ENCODE results near the gene UBE2G1. TPM values are rescaled to one million over a fixed set of nuclear protein-coding genes. Genes with fewer than 3 reads are reported as not detected.
A peak's percentile ranks its signal among the peaks of the same experiment; 100 is the strongest.

Gene UBE2G1
- total RNA-seq, 1 experiment from 2014 or later = 65.1 TPM

DNA sequence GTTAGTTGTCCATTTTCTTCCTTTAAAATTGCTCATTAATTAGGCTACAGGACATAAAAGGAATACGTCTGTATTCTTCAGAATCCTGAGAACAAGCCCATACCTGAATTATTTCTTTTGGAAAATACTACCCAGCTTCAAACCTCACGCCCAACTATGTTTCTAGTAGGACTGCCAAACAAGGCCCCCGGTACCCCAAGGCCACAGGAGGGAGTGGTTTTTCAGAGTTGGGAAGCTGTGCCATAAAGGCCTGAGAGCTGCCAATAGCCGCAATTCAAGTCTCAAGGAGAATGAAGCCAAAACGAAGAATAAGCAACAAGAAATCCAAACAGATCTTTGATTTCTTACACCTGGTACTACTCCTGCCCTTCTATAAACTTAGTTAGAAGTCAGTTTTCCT is 48.3 kb downstream of the UBE2G1 start:
- Mint-ChIP-seq H3K4me1 (ENCODE audit: insufficient read depth, unreplicated experiment) (peaks cover 31% of the 10 kb centered on the region), H3K27me3 (ENCODE audit: insufficient read depth, unreplicated experiment) (no peaks in the 10 kb centered on the region), H3K27ac (ENCODE audit: low read depth, unreplicated experiment) (peak overlapping the region; percentile 42), H3K36me3 (ENCODE audit: insufficient read depth, unreplicated experiment) (no peaks in the 10 kb centered on the region), H3K4me3 (ENCODE audit: unreplicated experiment) (no peak overlapping the region), H3K9me3 (ENCODE audit: unreplicated experiment) (no peaks in the 10 kb centered on the region)
- TF ChIP-seq, protein P1, sequence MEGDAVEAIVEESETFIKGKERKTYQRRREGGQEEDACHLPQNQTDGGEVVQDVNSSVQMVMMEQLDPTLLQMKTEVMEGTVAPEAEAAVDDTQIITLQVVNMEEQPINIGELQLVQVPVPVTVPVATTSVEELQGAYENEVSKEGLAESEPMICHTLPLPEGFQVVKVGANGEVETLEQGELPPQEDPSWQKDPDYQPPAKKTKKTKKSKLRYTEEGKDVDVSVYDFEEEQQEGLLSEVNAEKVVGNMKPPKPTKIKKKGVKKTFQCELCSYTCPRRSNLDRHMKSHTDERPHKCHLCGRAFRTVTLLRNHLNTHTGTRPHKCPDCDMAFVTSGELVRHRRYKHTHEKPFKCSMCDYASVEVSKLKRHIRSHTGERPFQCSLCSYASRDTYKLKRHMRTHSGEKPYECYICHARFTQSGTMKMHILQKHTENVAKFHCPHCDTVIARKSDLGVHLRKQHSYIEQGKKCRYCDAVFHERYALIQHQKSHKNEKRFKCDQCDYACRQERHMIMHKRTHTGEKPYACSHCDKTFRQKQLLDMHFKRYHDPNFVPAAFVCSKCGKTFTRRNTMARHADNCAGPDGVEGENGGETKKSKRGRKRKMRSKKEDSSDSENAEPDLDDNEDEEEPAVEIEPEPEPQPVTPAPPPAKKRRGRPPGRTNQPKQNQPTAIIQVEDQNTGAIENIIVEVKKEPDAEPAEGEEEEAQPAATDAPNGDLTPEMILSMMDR (IDR thresholded peaks at IDR 0.05; ENCODE audit: unreplicated experiment) = no peak
- ChIA-PET POLR2A (interaction anchor here (1.4 kb wide), 2 partner anchors 12 to 14 kb away, joined by 3 to 5 read pairs; no protein-coding TSS in a partner anchor), CTCF (interaction anchor here (1.1 to 1.5 kb wide), 2 partner anchors 12 to 14 kb away, joined by 3 to 7 read pairs; no protein-coding TSS in a partner anchor)
- BruUV-seq (replicated peaks) = no TSS peak
- intact Hi-C loops (cut with micrococcal nuclease) = no loop called here
- DNase-seq (ENCODE audit: unreplicated experiment) = no peak

DNA sequence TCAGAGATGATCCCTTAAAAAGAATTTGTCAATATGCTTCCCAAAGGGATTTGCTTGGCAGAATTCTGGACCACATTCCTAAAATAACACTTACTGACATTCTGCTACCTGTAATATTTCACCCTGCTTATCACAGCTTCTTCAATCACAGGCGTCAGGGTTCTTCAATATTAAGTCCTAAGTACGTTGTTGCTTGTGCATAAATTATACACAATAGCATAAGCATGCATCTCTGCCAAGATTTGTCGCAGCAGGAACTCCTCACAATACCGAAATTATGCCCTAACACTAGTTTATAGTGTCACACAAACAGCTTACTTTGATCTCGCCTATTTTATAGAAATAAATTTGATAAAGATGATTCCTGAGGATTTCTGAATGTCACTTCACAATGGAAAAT is 48.9 kb downstream of the UBE2G1 start:
- Mint-ChIP-seq H3K36me3 (ENCODE audit: insufficient read depth, unreplicated experiment) (no peaks in the 10 kb centered on the region), H3K27ac (ENCODE audit: low read depth, unreplicated experiment) (no peak overlapping the region), H3K27me3 (ENCODE audit: insufficient read depth, unreplicated experiment) (no peaks in the 10 kb centered on the region), H3K4me3 (ENCODE audit: unreplicated experiment) (no peak overlapping the region), H3K9me3 (ENCODE audit: unreplicated experiment) (no peaks in the 10 kb centered on the region), H3K4me1 (ENCODE audit: insufficient read depth, unreplicated experiment) (peaks cover 37% of the 10 kb centered on the region)
- intact Hi-C loops (cut with micrococcal nuclease) = no loop called here
- BruUV-seq (replicated peaks) = no TSS peak
- ChIA-PET POLR2A (interaction anchor here (1.4 to 1.5 kb wide), 3 partner anchors 11 to 15 kb away, joined by 3 to 5 read pairs (median 4); no protein-coding TSS in a partner anchor), CTCF (interaction anchor here (1.1 to 1.5 kb wide), 2 partner anchors 11 to 13 kb away, joined by 3 to 7 read pairs; no protein-coding TSS in a partner anchor)
- TF ChIP-seq, protein P1 (IDR thresholded peaks at IDR 0.05; ENCODE audit: unreplicated experiment) = no peak
- no peak for DNase-seq (ENCODE audit: unreplicated experiment)

DNA sequence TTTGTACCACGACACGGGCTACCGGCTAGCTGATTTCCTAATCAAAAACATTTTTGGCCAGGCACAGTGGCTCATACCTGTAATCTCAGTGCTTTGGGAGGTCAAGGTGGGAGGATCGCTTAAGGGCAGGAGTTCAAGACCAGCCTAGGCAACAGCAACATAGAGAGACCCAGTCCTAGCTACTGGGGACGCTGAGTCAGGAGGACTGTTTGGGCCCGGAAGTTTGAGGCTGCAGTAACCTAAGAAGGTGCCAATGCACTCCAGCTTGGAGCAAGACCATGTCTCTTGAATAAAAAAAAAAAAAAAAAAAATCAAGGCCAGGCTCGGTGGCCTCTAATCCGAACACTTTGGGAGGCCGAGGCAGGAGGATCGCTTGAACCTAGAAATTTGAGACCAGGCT is 49.8 kb downstream of the UBE2G1 start:
- ChIA-PET CTCF (interaction anchor here (0.7 to 1.5 kb wide), 2 partner anchors 12 to 219 kb away, joined by 4 to 7 read pairs; no protein-coding TSS in a partner anchor), POLR2A (interaction anchor here (1.5 kb wide), 1 partner anchor 12 kb away, joined by 4 read pairs; no protein-coding TSS in a partner anchor)
- no peak for DNase-seq (ENCODE audit: unreplicated experiment)
- Mint-ChIP-seq H3K4me3 (ENCODE audit: unreplicated experiment) (no peak overlapping the region), H3K27me3 (ENCODE audit: insufficient read depth, unreplicated experiment) (no peaks in the 10 kb centered on the region), H3K9me3 (ENCODE audit: unreplicated experiment) (no peaks in the 10 kb centered on the region), H3K4me1 (ENCODE audit: insufficient read depth, unreplicated experiment) (peaks cover 39% of the 10 kb centered on the region), H3K27ac (ENCODE audit: low read depth, unreplicated experiment) (no peak overlapping the region), H3K36me3 (ENCODE audit: insufficient read depth, unreplicated experiment) (no peaks in the 10 kb centered on the region)
- BruUV-seq (replicated peaks) = no TSS peak
- intact Hi-C loops (cut with micrococcal nuclease) = no loop called here
- TF ChIP-seq, protein P1 (IDR thresholded peaks at IDR 0.05; ENCODE audit: unreplicated experiment) = no peak

DNA sequence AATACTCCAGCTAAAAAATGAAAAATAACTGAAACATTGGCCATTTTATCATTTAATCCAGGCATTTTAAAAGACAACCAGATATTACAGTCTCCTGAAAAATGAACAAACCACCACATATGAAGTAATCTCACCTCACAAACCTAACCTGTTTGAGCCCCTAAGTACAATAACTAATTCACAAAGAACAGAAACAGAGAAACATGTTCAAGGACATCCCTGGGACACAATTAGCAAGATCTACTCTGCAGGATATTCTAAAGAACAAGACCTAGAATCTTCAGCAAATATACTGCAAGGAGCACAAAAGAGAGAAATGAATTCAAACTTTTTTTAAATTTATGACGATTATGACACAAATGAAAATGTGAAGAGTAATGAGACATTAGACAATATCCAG is 51.9 kb downstream of the UBE2G1 start:
- H3K27me3 Mint-ChIP-seq (ENCODE audit: insufficient read depth, unreplicated experiment) = no peaks in the 10 kb centered on the region
- no peaks in the 10 kb centered on the region for H3K9me3 Mint-ChIP-seq (ENCODE audit: unreplicated experiment)
- ChIA-PET CTCF (interaction anchor here (0.6 kb wide), 2 partner anchors 10 to 41 kb away, joined by 5 read pairs; no protein-coding TSS in a partner anchor), POLR2A (interaction anchor here (1.0 kb wide), 1 partner anchor 51 kb away, joined by 4 read pairs; the partner anchor contains the start of gene UBE2G1)
- intact Hi-C loops (cut with micrococcal nuclease) = no loop called here
- H3K27ac Mint-ChIP-seq (ENCODE audit: low read depth, unreplicated experiment) = no peak overlapping the region
- no peaks in the 10 kb centered on the region for H3K36me3 Mint-ChIP-seq (ENCODE audit: insufficient read depth, unreplicated experiment)
- peaks cover 52% of the 10 kb centered on the region for H3K4me1 Mint-ChIP-seq (ENCODE audit: insufficient read depth, unreplicated experiment)
- no TSS peak for BruUV-seq (replicated peaks)
- no peak for DNase-seq (ENCODE audit: unreplicated experiment)
- TF ChIP-seq, protein P1 (IDR thresholded peaks at IDR 0.05; ENCODE audit: unreplicated experiment) = no peak
- H3K4me3 Mint-ChIP-seq (ENCODE audit: unreplicated experiment) = no peak overlapping the region
